OCI-M2 (cell line): ENCODE measurements around the gene STPG3.

Source experiments
- DNase-seq: peaks from one replicate; lab custom pipeline; 2025; ENCODE audit not compliant: unreplicated experiment; lab: John Stamatoyannopoulos, UW

Gene STPG3

DNA sequence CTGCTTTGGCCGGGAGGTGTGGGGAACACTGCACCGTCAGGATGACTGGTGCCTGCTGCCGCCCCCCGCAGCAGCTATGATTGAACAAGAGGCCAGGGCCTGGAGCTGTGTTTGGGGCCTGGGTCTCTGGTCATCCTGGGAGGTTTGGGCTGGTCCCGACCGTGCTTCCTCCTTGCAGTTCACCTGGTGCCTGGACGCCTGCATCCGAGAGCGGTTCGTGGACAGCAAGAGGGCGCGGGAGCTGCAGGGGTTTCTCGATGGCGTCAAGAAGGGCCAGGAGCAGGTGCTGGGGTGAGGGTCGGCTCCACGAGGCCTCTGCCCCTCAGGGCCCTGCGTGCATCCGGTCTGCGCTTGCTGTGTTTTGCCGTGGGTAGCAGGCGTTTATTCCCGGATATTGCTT lies 13.0 kb downstream of the STPG3 start:
- no peak for DNase-seq

DNA sequence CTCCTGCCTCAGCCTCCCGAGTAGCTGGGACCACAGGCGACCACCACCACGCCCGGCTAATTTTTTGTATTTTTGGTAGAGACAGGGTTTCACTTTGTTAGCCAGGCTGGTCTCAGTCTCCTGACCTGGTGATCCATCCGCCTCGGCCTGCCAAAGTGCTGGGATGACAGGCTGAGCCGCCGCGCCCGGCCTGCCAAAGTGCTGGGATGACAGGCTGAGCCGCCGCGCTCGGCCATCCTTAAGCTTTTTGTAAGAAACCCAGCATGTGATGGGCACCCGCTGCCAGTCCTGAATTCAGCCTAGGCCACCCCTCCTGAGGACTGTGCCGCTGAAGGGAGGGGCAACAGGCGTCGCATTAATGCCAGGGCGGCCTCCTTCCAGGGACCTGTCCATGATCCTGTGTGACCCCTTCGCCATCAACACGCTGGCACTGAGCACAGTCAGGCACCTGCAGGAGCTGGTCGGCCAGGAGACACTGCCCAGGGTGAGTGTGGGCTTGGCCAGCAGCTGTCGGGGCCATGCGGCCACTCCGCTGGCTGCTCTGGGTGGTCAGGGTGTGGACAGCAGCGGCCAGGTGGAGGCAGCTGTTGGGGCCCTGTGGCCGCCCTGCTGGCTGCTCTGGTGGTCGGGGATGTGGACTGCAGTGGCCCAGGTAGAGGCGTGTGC lies 14.5 kb downstream of the STPG3 start:
- no peak for DNase-seq

DNA sequence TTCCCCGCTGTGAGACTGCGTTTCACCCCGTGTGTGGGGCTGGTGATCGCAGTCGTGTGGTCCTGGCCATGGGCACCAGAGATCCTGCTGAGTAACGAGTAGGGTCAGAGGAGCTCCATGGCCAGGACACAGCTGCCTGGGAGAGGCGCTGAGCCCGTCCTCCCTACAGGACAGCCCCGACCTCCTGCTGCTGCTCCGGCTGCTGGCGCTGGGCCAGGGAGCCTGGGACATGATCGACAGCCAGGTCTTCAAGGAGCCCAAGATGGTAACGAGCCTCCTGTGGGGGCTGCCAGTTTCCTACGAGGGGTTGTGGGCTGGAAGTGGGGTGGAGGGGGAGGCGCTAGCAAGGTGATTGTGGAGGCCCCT lies 15.1 kb downstream of the STPG3 start:
- no peak for DNase-seq

- no peak for DNase-seq
Measured at GRCh38 chr9:137266585-137267453, 15.7 kb downstream of the STPG3 start.

GRCh38 chr9:137267933-137268355 lies 16.9 kb downstream of the STPG3 start:
- DNase-seq = no peak

DNA sequence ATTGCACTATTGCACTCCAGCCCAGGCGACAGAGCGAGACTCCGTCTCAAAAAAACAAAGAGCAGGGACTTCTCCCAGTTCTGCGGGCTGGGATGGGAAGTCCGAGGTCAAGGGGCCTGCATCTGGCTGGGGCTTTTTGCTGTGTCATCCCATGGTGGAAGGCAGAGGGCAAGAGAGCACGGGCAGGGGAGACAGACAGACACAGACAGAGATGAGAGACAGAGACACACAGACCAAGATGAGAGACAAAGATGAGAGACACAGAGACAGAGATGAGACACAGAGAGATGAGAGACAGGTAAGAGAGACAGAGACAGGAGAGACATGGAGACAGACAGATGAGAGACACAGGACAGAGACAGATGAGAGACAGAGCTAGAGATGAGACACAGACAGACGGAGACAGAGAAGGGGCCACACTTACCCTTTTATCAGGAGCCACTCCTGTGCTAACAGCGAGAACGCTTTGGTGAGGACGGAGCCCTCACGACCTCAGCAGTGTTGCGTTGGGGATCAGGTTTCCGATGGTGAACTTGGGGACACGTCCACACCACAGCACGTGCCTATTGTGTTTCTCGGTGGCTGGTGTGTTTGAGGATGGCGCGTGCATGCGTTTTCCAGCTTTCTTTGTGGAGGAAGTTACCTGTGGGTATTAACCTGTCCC lies 17.6 kb downstream of the STPG3 start:
- no peak for DNase-seq

DNA sequence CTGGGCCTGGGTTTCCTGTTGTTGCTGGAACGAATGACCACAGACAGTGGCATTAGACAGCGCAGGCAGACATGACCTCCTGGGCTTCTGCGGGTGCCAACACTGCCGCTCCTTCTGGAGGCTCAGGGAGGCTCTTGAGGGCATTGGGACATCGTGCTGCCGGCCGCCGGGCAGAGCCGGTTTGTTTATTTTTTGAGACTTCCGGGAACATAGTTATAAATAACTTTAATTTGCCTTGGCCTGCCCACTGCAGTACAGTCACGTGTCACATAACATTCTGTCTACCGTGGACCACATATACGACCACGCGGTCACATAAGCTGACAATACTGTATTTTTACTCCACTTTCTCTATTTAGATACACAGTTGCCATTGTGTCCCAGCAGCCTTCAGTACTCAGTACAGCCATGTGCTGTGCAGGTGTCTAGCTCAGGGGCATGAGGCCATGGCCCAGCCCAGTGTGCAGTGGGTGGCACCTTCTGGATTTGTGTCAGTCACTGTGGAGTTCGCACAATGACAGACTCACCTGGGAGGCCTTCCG lies 18.2 kb downstream of the STPG3 start:
- DNase-seq = no peak

DNA sequence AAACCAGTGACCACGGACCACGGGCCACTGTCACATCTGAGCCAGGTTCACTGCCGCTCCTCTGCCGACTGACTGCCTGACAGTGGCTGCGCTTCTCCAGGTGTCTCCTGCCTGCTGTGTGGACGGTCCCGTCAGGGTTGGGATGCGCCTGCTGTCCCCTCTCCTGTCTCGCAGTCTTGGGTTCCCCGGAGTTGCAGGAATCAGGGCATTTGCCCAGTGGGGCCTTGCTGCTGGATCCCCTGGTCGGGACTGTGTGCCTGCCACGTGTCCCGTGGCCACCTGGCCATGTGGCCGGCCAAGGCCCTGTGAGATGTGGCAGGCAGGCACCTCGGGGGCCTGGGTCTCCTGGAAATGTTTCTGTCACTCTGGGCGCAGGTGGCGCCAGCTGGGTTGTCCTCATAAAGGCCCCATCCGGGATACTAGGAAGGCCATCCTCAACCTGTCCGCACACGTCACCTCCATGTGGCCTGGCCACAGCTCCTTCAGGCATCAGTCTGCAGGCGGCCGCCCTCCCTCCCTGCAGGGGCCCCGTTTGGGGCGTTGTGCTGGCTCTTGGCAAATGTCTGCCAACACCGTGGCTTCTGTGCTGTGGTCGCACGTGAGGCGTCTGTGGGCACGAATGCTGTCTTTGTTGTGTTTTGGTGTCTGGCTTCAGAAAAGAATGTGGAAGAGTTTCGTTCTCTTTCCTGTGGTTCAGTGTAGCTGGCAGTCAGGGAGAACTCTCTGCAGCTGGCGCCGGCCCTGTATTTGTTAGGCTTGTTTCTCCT lies 20.0 kb downstream of the STPG3 start:
- DNase-seq = no peak

DNA sequence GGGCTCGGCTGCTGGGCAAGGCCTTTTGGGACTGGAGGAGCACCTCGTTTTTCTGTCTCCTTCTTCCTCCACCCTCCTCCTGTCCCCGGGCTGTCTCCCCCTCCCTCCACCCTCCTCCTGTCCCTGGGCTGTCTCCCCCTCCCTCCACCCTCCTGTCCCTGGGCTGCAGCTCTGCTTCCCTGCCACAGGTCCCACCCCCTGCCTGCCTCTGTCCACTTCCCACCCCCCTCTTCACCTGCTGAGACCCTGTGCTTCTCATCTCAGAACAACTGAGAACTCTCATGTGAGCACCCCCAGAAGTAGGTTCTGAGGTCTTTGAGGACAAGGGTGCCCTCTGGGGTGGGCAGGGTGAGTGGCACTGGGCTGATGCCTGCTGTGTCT lies 20.6 kb downstream of the STPG3 start:
- DNase-seq = no peak

GRCh38 chr9:137272241-137273094 lies 21.4 kb downstream of the STPG3 start:
- DNase-seq = no peak

- DNase-seq = no peak
Measured at GRCh38 chr9:137273095-137273490, 22.0 kb downstream of the STPG3 start.

DNA sequence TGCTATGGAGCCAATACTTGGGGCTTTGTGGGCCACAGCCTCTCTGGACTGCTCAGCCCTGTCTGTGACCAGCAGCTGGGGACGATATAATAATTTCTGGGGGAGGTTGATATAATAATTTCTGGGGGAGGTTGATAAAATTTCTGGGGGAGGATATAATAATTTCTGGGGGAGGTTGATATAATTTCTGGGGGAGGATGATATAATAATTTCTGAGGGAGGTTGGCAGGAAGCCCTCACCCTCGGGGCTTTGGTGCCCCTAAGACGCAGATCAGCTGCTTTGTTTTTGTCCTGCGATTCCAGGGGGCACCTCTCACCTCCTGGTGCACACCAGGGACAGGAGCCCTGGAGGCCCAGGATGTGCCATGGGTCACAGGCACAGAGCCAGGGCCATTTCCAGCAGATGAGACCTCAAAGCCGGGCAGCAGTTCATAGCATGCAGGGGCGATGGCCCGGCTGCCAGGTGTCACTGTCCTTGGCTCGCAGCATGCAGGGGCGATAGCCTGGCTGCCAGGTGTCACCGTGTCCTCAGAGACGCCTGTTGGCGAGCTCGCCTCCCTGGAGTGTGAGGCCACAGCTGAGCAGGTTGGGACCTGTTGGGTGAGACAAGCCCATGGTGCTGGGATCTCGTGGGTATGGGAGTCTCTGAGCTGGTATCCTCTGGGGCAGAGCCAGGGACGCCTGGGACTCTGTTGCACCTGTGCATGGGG lies 22.7 kb downstream of the STPG3 start:
- no peak for DNase-seq

DNA sequence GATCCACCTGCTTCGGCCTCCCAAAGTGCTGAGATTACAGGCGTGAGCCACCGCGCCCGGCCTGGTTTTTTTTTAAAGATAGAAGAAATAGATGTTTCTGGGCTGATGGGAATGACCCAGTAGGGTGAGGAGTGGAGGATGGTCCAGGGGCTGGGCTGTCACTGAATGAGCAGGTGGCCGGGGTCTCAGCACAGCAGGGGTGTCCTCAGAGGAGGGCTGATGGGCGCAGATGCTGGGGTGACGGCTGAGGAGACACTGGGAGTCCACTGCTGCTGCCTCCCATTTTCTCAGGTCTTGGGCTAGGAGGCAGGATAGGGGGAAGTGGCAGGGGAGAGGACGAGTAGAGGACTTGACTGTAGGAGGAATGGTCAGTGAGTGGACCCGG lies 24.1 kb downstream of the STPG3 start:
- DNase-seq = no peak

DNA sequence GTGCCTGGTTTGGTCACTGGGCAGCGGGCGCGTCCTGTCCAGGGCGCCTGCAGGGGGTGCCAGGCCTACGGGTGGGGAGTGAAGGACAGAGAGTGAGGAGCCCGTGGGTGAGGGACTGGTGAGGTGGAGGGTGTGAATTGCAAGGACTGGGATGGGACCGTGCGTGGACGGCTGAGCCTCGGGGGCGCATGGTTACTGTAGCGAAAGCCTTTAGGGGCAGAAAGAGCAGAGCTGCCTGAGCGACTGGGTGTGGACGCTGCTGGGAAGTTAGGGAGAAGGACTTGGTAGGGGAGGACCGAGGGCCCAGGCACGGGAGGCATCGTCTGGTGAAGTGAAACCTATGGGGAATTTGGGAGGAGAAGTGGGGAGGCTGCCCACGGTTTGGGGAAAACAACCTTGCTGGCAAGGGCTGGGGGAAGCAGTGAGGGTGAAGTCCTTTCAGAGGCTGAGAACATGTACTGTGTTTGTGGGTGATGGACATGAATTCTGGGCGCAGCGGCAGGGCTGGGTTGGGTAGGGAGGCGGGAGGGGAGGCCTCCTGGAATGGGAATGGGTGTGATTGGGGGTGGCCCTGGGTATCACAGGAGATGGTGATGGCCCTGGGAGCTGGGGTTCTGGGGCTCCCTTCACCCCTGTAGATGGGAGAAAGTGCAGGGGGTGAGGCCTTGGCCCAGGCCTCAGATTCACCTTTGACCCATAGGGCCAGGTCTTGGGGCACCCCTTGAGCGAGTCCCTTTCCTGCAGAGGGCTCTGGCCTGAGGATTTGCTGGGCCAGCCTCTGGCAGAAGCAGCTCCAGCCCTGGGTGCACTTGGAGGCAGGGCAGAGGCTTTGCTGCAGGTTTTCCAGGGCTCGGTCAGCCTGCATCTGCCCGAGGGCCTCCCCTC lies 24.7 kb downstream of the STPG3 start:
- no peak for DNase-seq

DNA sequence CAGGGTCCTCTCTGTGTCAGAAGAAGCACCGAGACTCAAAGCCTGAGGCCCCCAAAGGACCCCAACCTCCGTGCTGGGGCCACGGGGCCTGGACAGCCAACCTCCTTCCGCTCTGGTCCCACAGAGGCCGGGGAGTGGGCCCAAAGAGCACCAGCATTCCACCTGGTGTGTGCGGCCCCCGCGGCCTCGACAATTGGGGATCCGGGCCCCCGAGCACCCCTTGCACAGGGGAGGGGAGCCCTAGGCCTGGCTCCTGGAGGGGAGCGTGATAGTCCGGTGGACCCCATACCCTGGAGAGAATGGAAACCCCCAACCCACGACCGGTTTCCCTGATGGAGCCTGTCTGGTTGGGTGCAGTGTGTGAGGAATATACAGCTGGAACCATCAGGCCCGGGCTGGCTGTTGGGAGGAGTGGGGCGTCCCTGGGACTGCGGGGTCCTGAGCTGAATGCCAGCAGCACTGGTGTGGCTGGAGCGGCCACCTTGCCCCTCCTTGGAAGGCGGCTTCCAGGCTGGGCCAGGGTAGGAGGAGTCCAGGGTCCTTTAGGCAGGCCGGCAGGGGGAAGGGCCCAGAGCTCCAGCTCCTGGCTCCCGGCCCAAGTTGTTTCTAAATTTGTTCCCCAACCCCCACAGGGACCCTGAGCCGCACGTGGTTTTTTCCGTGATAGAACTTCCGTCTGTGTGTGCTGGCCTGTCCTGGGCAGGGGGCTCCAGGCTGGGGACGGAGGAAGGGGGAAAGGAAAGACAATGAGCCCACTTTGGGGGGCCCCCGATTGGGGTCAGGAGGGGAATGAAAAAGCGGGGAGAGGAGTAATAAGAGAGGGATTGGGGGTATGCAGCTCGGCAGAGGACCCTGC lies 25.6 kb downstream of the STPG3 start:
- no peak for DNase-seq

DNA sequence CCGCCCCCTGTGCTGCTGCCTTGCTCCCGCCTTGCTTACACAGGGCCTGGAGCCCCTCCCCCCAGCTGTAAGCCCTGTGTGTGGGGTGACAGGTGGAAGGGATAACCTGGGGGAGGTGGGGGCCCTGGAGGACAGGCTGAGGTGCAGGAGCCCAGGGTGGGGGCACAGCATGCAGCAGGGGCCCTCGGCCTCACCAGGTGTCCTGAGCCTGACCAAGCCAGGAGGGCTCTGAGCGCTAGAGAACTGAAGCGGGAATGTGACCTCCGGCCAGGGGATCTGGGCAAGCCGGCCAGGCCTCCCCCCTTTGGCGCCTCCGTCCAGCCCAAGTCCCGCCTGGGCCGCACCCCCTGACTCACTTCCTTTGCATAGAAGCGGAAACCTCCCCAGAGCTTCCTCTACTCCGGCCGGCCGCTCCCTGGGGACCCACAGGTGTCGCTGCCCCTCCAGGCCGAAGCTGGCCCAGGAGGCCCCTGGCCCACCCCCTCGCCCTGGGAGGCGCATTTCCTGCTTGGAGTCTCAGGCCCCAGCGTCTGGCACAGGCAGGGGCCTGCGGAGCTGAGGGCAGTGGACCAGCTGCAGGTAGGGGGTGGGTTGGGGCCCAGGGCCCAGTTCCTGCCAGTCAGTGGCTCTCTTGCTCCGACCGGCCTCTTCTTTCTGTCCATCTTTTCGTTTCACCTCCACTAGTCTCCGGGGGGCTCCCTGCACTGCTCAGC lies 26.4 kb downstream of the STPG3 start, which contains the start of gene TOR4A:
TSS of gene TOR4A (plus strand) at position 398 of the 713 bp plus-strand sequence. CDS start 964 bp downstream, outside the sequence.
- no peak for DNase-seq
